Testis (tissue), 2 donors: ENCODE data around the gene SLC26A4.

Experiments used
- POLR2A ChIP-seq: fragments of 450-650 bp; IDR thresholded peaks from one replicate; pipeline ENCODE4 v1.6.1; 2017; ENCODE audit warnings: antibody characterized with exemption, mild to moderate bottlenecking, moderate library complexity
- TF ChIP-seq, protein P1 (sequence below), 3 experiments: fragments of 450-650 bp in 2 of 3; fragments of 200-600 bp in 1 of 3; sonication (generic) in 1 of 3; IDR thresholded peaks; one replicate each; pipeline ENCODE4 v1.5.1; 2016 to 2019; ENCODE audit warnings: antibody characterized with exemption in 3 of 3, mild to moderate bottlenecking in 2 of 3, moderate library complexity in 1 of 3

DNA sequence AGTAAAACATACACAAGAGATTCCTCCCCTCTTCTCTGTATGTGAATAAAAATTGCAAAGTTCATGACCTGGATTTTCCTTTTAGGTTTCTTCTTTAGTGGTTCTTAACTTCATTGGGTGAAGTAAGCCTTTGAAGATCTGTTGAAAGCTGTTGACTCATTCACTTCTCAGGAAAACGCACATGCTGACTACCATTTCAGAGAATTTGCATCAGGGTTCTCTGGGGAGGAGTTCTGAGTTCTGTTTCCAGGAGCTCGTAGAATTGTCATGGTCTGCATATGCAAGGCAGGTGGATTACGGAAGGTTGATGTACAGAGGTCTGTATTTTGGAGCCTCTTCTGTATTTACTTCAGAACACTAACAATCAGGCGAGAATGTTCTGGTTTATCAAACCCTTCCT lies 962 bp upstream of the SLC26A4 start:
- no peak for TF ChIP-seq POLR2A
- TF ChIP-seq, protein P1, sequence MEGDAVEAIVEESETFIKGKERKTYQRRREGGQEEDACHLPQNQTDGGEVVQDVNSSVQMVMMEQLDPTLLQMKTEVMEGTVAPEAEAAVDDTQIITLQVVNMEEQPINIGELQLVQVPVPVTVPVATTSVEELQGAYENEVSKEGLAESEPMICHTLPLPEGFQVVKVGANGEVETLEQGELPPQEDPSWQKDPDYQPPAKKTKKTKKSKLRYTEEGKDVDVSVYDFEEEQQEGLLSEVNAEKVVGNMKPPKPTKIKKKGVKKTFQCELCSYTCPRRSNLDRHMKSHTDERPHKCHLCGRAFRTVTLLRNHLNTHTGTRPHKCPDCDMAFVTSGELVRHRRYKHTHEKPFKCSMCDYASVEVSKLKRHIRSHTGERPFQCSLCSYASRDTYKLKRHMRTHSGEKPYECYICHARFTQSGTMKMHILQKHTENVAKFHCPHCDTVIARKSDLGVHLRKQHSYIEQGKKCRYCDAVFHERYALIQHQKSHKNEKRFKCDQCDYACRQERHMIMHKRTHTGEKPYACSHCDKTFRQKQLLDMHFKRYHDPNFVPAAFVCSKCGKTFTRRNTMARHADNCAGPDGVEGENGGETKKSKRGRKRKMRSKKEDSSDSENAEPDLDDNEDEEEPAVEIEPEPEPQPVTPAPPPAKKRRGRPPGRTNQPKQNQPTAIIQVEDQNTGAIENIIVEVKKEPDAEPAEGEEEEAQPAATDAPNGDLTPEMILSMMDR (IDR thresholded peaks at IDR 0.05): no peak
